Ishikawa (cell line): ENCODE measurements around the gene PON1.

Experiments used
- CEBPB ChIP-seq: IDR thresholded peaks from 2 replicates; pipeline ENCODE4 v1.6.1; 2012
- CREB1 ChIP-seq: IDR thresholded peaks from 2 replicates; pipeline ENCODE4 v1.6.1; 2012; ENCODE audit warnings: low read depth
- EGR1 ChIP-seq: IDR thresholded peaks from 2 replicates; pipeline ENCODE4 v1.6.1; 2012
- EP300 ChIP-seq: IDR thresholded peaks from 2 replicates; pipeline ENCODE4 v1.6.1; 2012; ENCODE audit warnings: borderline replicate concordance
- FOXM1 ChIP-seq: IDR thresholded peaks from 2 replicates; pipeline ENCODE4 v1.6.1; 2012; ENCODE audit warnings: low read depth, borderline replicate concordance
- NFIC ChIP-seq: IDR thresholded peaks from 2 replicates; pipeline ENCODE4 v1.6.1; 2012
- RAD21 ChIP-seq: IDR thresholded peaks from 2 replicates; pipeline ENCODE4 v1.6.1; 2012; ENCODE audit warnings: low read depth
- TAF1 ChIP-seq: IDR thresholded peaks from 2 replicates; pipeline ENCODE4 v1.6.1; 2012; ENCODE audit warnings: low read depth, mild to moderate bottlenecking
- TCF12 ChIP-seq: IDR thresholded peaks from 2 replicates; pipeline ENCODE4 v1.6.1; 2012; ENCODE audit warnings: low read depth
- TEAD4 ChIP-seq: IDR thresholded peaks from 2 replicates; pipeline ENCODE4 v1.6.1; 2012
- YY1 ChIP-seq: IDR thresholded peaks from 2 replicates; pipeline ENCODE4 v1.6.1; 2012; ENCODE audit warnings: low read depth
- ZBTB7A ChIP-seq: IDR thresholded peaks from 2 replicates; pipeline ENCODE4 v1.6.1; 2012; ENCODE audit warnings: low read depth
- TF ChIP-seq, protein P1 (sequence below): IDR thresholded peaks from 2 replicates; pipeline ENCODE4 v1.6.1; 2012
- TF ChIP-seq, protein P2 (sequence below): IDR thresholded peaks from 2 replicates; pipeline ENCODE4 v1.6.1; 2012
- TF ChIP-seq, protein P3 (sequence below): IDR thresholded peaks from 2 replicates; pipeline ENCODE4 v1.6.1; 2012; ENCODE audit warnings: low read depth, mild to moderate bottlenecking

The PON1 gene

DNA sequence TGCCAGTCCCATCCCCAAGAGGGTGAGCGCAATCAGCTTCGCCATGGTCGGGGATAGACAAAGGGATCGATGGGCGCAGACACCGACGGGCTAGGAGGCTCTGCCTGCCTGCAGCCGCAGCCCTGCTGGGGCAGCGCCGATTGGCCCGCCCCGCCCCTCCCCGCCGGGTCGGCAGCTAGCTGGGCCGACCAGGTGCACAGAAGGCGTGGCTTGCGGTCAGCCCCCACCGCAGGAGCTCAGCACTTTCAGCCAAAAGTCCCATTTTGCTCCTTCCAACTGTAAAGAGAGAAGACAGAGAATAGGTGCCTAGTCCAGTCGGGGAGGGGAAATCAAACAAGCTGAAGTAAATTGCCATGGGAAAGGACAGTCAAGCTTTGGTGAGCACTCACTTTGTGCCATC is at the start of gene PON1:
Gene PON1, minus strand, starts transcription at position 102 of the 400 bp plus-strand sequence. Its CDS starts 57 bp downstream, at position 45.
- TF ChIP-seq TAF1: no peak
- TF ChIP-seq RAD21: no peak
- no peak for TF ChIP-seq EP300
- TF ChIP-seq CREB1: no peak
- no peak for TF ChIP-seq TCF12

DNA sequence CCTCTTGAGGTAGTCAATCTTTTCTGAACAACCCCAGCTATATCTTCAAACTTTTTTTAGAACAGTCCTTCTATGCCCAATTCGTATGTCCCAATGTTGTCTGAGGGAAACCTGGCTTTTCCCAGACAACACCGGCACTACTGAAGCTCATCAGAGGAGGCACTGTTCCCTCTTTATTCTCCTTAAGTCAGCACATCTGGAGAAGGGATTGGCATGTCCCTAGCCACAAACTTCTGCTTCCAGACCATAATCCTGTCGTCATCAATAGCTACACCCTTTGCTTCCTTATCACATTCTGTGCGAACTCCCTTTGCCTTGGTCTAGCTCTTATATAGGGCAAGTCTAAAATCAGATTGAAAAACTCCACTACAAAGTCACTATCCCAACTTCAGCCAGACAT is 49.0 kb upstream of the PON1 start:
- TF ChIP-seq TCF12 (no peak), ZBTB7A (no peak), FOXM1 (no peak)

DNA sequence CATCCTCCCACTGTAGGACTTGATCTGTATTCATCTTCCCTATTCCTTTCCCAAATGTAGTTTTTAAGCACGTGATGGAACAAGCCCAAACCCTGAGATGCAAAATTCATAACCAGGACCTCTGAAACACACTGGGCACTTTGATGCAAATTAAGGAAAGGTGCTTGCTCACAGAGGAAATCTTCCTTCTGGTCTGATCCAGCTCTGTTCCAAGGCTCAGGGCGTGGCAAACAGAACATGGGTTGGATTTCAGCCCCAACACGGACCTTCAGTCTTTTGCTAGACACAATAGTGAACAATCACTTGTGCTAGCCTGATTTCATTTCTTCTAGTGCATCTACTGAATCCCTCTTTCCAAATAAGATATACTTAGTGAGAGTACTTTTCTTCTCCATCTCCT is 43.9 kb upstream of the PON1 start:
- TF ChIP-seq ZBTB7A (no peak), NFIC (no peak), CREB1 (no peak), EGR1 (no peak), CEBPB (no peak), TCF12 (no peak), FOXM1 (no peak), TAF1 (no peak), YY1 (no peak), TEAD4 (no peak), EP300 (no peak), RAD21 (no peak)
- TF ChIP-seq, protein P1, sequence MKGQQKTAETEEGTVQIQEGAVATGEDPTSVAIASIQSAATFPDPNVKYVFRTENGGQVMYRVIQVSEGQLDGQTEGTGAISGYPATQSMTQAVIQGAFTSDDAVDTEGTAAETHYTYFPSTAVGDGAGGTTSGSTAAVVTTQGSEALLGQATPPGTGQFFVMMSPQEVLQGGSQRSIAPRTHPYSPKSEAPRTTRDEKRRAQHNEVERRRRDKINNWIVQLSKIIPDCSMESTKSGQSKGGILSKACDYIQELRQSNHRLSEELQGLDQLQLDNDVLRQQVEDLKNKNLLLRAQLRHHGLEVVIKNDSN: no peak
- TF ChIP-seq, protein P2, sequence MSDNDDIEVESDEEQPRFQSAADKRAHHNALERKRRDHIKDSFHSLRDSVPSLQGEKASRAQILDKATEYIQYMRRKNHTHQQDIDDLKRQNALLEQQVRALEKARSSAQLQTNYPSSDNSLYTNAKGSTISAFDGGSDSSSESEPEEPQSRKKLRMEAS: no peak
- TF ChIP-seq, protein P3, sequence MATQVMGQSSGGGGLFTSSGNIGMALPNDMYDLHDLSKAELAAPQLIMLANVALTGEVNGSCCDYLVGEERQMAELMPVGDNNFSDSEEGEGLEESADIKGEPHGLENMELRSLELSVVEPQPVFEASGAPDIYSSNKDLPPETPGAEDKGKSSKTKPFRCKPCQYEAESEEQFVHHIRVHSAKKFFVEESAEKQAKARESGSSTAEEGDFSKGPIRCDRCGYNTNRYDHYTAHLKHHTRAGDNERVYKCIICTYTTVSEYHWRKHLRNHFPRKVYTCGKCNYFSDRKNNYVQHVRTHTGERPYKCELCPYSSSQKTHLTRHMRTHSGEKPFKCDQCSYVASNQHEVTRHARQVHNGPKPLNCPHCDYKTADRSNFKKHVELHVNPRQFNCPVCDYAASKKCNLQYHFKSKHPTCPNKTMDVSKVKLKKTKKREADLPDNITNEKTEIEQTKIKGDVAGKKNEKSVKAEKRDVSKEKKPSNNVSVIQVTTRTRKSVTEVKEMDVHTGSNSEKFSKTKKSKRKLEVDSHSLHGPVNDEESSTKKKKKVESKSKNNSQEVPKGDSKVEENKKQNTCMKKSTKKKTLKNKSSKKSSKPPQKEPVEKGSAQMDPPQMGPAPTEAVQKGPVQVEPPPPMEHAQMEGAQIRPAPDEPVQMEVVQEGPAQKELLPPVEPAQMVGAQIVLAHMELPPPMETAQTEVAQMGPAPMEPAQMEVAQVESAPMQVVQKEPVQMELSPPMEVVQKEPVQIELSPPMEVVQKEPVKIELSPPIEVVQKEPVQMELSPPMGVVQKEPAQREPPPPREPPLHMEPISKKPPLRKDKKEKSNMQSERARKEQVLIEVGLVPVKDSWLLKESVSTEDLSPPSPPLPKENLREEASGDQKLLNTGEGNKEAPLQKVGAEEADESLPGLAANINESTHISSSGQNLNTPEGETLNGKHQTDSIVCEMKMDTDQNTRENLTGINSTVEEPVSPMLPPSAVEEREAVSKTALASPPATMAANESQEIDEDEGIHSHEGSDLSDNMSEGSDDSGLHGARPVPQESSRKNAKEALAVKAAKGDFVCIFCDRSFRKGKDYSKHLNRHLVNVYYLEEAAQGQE: no peak

DNA sequence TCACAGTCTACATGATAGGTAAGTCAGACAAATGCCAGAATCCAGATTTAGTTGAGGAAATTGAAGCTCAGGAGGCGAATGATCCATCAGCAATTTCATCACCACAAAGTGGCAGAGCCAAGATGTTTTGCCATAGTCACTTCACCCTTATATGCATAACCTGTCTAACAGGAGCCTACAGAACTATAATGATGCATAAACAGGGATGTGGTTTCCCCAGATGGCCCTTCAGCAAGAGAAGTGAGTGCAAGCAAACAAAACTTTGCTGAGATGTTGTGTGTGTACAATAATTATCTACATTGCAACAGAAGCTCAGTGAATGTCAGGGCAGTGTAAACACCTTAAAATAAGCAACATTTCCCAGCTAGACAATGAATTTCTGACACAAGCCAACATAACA is 43.3 kb upstream of the PON1 start:
- TF ChIP-seq CEBPB: no peak
- TF ChIP-seq TAF1: no peak
- no peak for TF ChIP-seq TEAD4
- TF ChIP-seq, protein P2: no peak
- TF ChIP-seq FOXM1: no peak
- TF ChIP-seq, protein P1: no peak
- TF ChIP-seq TCF12: no peak
- TF ChIP-seq RAD21: no peak
- TF ChIP-seq EP300: no peak
- TF ChIP-seq NFIC: no peak
- TF ChIP-seq EGR1: no peak
- no peak for TF ChIP-seq ZBTB7A
- no peak for TF ChIP-seq YY1
- TF ChIP-seq, protein P3: no peak
- TF ChIP-seq CREB1: no peak

DNA sequence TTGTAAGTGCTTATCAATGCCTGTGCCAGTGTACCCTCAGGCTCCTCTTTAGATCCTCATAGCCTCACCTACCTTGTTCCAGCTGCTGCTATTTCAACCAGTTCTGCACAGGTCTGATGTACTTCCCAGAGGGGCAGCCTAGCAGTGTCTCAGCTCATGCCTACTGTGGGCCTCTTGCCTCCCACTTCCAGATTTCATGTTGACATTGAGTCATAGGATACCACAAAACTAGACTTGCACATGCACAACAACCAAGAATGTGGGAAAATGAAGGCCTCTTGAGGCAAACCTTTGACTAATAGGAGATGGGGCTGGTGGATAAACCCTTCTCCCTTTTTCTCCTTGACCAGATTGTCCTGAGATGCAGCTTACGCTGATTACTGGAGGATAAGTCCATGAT is 40.8 kb upstream of the PON1 start:
- TF ChIP-seq ZBTB7A: no peak
- no peak for TF ChIP-seq EP300
- TF ChIP-seq, protein P3: no peak
- no peak for TF ChIP-seq YY1
- TF ChIP-seq, protein P2: no peak
- no peak for TF ChIP-seq NFIC
- no peak for TF ChIP-seq CREB1
- TF ChIP-seq RAD21: no peak
- TF ChIP-seq CEBPB: no peak
- TF ChIP-seq EGR1: no peak
